Hippocampal formation (tissue), 2 donors: ENCODE data around the gene DLG2.

Experiments
- DNase-seq, 2 donors: peaks; one replicate each; lab custom pipeline; 2025; lab: John Stamatoyannopoulos, UW

The DLG2 gene

GRCh38 chr11:83723999-83724398 is 1903.1 kb downstream of the DLG2 start:
- no peak for DNase-seq

- no peak for DNase-seq
Measured at GRCh38 chr11:83722392-83723119, 1904.6 kb downstream of the DLG2 start.

GRCh38 chr11:83721263-83721662 is 1905.9 kb downstream of the DLG2 start:
- no peak for DNase-seq

DNA sequence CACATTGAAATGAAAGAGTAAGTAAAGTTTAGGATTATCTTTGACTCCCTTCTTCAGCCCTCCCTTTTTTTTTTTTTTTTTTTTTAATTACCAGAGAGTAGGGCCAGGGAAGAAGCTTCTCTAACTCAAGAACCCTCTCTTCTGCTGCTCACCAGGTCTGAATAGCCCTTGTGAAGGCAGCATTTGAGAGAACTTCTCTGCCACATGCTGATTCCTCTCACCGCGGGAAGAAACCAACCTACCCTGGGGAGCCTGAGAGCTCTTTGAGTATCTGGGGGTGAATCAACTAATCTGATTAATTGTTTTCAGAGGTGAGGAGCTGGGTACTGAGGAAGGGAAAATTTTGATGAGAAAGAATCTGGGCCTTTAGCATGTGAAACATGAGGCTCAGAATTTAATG is 1906.5 kb downstream of the DLG2 start:
- no peak for DNase-seq

- no peak for DNase-seq
Measured at GRCh38 chr11:83717537-83717936, 1909.6 kb downstream of the DLG2 start.

GRCh38 chr11:83715927-83716535 is 1911.1 kb downstream of the DLG2 start:
- DNase-seq: no peak

DNA sequence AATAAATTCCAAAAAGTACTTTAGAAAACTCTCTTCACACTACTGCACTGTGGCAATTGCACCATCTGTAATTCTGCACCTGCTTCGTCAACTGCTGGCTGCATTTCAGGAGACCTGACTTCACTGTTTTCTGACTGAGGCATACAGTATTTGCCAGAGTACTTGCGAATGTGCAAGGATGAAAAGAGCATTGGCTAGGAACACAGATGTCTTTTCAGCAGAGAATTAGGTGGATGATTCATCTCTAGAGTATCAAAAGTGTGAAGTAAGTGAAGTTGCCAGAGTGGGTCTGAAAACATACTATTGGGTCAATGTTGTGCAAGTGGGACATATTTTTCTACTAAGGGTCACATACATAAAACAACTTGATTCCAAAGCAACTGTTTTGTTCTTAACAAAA is 1913.4 kb downstream of the DLG2 start:
- DNase-seq: peak in 1 of 2 donors; percentile 45

DNA sequence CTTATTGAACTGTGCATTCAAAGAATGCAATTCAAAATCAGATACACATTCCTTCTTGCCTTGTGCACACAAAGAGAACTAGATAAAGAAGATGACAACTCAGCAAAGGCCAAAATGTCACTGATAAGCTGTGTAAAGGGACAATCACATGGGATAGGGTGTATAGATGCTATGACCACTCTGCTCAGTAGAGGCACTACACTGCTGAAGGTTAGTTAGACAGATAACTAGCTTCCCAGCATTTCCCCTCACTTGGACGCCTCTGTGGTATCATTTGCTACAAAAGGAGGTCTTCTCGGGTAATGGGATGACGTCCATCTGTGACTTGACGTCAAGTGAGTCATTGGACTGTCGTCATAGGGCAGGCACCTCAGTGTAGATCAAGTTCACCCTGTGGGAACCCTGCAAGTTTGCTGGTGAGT is 1916.0 kb downstream of the DLG2 start:
- no peak for DNase-seq

DNA sequence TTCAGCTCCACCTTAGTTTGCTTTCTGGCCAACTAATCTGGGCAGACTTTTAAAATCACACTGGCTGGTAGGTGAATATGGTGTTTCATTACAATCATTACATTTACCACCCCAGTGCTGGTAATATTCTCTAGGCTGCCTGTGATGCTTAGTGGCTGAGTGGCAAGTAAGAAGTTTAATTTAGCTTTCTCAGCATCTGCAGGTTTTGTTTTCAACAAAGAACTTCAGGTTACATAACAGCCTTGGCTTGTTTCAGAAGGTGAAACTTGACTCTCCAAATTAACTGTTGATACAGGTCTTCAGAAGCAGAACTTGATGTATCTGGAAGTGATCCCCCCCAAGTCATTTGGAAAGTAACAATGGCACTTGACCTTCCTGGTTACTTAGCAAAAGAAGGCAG is 1917.7 kb downstream of the DLG2 start:
- DNase-seq: no peak

GRCh38 chr11:83706566-83706965 is 1920.6 kb downstream of the DLG2 start:
- no peak for DNase-seq

- DNase-seq: no peak
Measured at GRCh38 chr11:83702796-83703195, 1924.3 kb downstream of the DLG2 start.

GRCh38 chr11:83697518-83697917 is 1929.6 kb downstream of the DLG2 start:
- no peak for DNase-seq

DNA sequence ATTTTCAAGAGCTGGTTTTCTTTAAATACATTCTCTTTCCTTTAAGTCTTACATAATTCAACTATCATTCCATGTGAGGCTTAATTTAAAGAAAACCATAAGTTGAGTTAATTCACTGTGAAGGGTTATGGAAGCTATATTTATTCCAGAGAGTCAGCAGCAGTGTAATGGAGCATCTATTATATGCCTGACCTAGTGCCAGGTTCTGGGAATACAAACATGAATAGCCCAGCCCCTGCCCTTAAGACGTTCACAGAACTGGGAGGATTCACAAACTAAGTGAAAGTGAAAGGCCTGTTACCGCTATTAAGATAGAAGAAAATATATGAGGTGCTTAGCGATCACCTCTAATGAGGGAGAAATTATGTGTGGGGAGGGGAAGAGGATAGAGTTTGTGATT is 1932.1 kb downstream of the DLG2 start:
- no peak for DNase-seq

DNA sequence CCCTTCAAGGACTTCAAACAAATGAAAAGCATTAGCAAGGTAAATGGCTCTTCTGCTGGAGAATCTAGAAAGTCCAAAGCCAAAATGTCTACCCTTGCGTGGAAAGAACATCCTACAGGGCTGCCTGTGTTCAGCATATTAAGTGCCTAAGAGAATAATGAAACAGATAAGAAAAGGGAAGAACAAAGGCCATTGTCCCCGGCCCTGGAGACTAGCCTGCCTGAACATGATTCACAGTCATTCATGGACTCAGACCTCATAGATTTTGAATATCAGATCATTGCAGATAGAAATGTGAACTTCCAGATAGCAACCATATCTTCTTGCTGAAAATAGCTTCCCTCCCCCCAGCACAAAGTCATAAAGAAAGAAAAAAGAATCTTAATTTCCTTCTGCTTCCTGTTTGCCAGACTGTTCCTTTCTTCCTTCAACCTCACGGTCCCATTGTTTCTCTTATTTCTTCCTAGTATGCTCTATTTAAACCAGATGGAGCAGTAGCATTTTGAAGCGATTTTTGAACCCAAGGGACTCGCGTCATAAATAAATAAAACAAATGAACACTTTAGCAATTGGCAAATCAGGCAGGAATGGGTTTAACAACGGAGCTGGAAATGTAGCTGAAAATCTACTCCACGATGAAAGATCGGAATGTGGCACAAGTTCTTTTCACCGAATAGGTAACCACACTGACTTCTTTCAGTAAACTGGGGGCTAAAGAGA is 1932.8 kb downstream of the DLG2 start:
- DNase-seq: peak; percentile 8 to 66

GRCh38 chr11:83693306-83693992 is 1933.7 kb downstream of the DLG2 start:
- DNase-seq: no peak

- DNase-seq: no peak
Measured at GRCh38 chr11:83692675-83693074, 1934.5 kb downstream of the DLG2 start.

- DNase-seq: no peak
Measured at GRCh38 chr11:83691451-83691950, 1935.6 kb downstream of the DLG2 start.

GRCh38 chr11:83689144-83689780 is 1937.9 kb downstream of the DLG2 start:
- DNase-seq: no peak

DNA sequence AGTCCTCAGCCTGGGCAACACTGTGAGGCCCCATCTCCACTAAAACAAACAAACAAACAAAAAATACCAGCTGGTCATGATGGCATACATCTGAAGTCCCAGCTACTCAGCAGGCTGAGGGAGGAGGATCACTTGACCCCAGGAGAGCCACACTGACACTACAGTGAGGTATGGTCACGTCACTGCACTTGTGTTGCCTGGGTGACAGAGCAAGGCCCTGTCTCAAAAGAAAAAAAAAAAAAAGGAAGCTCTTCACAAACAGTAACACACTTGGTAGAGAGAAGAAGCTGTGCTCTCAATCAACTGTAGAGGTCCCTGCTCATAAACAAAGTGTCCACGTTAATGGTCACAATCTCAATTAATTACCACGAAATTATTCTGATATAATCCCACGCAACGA is 1939.4 kb downstream of the DLG2 start:
- DNase-seq: no peak

DNA sequence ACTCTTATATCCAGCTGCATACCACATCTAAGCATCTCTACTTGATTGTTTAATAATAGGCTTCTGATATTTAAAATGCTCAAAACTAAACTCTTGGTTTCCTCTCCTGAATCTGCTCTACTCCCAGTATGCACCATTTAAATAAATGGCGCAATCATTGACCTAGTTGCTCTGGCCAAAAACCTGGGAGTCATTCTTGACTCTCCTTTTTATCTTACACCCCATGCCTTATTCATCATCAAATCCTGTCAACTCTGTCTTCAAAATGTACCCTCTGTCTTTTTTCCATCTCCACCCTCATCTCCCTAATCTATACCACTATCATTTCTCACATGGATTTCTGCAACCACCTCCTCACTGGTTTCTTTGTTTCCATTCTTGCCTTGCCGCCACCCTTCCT is 1941.4 kb downstream of the DLG2 start:
- no peak for DNase-seq

- no peak for DNase-seq
Measured at GRCh38 chr11:83684071-83684470, 1943.1 kb downstream of the DLG2 start.

DNA sequence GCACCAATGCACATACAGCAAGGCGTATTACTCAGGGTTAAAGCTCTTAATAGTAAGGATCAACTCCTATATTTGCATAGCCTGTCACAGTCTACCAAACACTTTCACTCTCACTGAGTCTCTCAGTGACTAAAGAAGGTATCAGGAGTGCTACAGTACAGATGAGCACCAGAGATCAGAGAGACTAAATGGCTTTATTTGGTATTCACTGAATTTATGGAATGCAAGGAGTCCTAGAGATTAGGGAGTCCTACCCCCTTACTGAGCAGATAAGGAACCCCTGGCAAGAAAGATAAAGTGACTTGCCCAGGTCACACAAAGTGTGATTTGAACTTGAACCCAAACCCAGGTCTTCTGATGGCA is 1944.6 kb downstream of the DLG2 start:
- DNase-seq: no peak
